Measurements from ENCODE around the gene SRCAP. TPM values are rescaled to one million over a fixed set of nuclear protein-coding genes. Genes with fewer than 3 reads are reported as not detected.

Gene SRCAP
- total and polyA plus RNA-seq, 2 of the 8 experiments (the other 6 are each of a cell fraction or from before 2014, with no cell fraction given), result 5.5 to 54.3 TPM

- no peak overlapping the region for H2AK5ac ChIP-seq (ENCODE audit: low read depth, low read length)
- H3K18ac ChIP-seq (ENCODE audit: extremely low read depth, low read length), result peak overlapping the region; percentile 71; the same call in 1 of the 2 replicates
- no peak overlapping the region for H3K4ac ChIP-seq (replicated peaks; ENCODE audit: insufficient read length, low read depth, low read length)
- no peak overlapping the region for H3K56ac ChIP-seq (replicated peaks; ENCODE audit: insufficient read length, low read depth, low read length)
- H3K36me3 ChIP-seq (ENCODE audit: control insufficient read depth in 2 of 4, insufficient read depth in 4 of 4, low read length in 3 of 4), result peaks cover 6 to 24% (median 14%) of the 10 kb centered on the region in 4 experiments; a peak in 7 of 8 replicates
- CTCF ChIA-PET (ENCODE audit: partially characterized antibody), result interaction anchor here (1.6 kb wide), 1 partner anchor 12 kb away, joined by 6 read pairs; no protein-coding TSS in a partner anchor
- H3K9ac ChIP-seq (replicated peaks in 1 of 4; ENCODE audit: extremely low read depth in 1 of 4, low read depth in 3 of 4, low read length in 3 of 4), result peak overlapping the region; percentile 63 to 78 (median 74)
- H4K20me1 ChIP-seq (replicated peaks in 1 of 2; ENCODE audit: control insufficient read depth in 1 of 2, insufficient read depth in 2 of 2, low read length in 2 of 2), result peaks cover 3 to 6% of the 10 kb centered on the region in 2 experiments
- no peak overlapping the region for H2BK12ac ChIP-seq (ENCODE audit: low read depth, low read length)
- H3K4me1 ChIP-seq (replicated peaks in 1 of 4; ENCODE audit: control insufficient read depth in 3 of 4, insufficient read depth in 4 of 4, low read length in 3 of 4), result peaks cover 0 to 4% (median 0%) of the 10 kb centered on the region in 4 experiments; a peak in 2 of 7 replicates
- H4K5ac ChIP-seq (ENCODE audit: insufficient read length, low read depth, low read length), result no peak overlapping the region
- FAIRE-seq (no peak), DNase-seq (ENCODE audit: low read depth in 1 of 2, low spot score in 2 of 2) (peak in 1 of 2 experiments; percentile 77)
- TF ChIP-seq SIN3A (conservative IDR thresholded peaks at IDR 0.05 in 1 of 2, IDR thresholded peaks at IDR 0.05 in 1 of 2; ENCODE audit: low read depth in 1 of 2, low read length in 2 of 2), result 0 out of 4 replicates have a peak, but pooled peaks of 1 of the 2 experiments have one; percentile 31
- no peak; the same call in 1 of the 2 replicates for TF ChIP-seq PHF8 (conservative IDR thresholded peaks at IDR 0.05; ENCODE audit: low read depth, low read length)
- no peak for TF ChIP-seq POLR2AphosphoS5 (IDR thresholded peaks at IDR 0.05; ENCODE audit: low read depth, low read length)
- TF ChIP-seq CREB1 (IDR thresholded peaks at IDR 0.05), result peak; percentile 38; the same call in 1 of the 2 replicates
- peak; percentile 3 for TF ChIP-seq KDM4A (IDR thresholded peaks at IDR 0.05; ENCODE audit: low read depth, low read length, severe bottlenecking)
- peak overlapping the region; percentile 67 to 71; a peak in 3 of 4 replicates for H3K4me2 ChIP-seq (ENCODE audit: insufficient read depth in 1 of 2, low read depth in 2 of 2, low read length in 2 of 2)
- peaks cover 7% of the 10 kb centered on the region; the same call in 1 of the 2 replicates for H3K23me2 ChIP-seq (ENCODE audit: low read depth, low read length)
- no peaks in the 10 kb centered on the region for H3K9me3 ChIP-seq (ENCODE audit: insufficient read depth in 2 of 2, low read depth in 1 of 2, low read length in 1 of 2)
- H2AFZ ChIP-seq (ENCODE audit: low read length), result no peak overlapping the region; the same call in 1 of the 2 replicates
- H3K23ac ChIP-seq (ENCODE audit: insufficient read length), result no peak overlapping the region
- H3K79me1 ChIP-seq (ENCODE audit: low read depth, low read length), result peaks cover 8% of the 10 kb centered on the region; the same call in 1 of the 2 replicates
- peaks cover 0 to 15% of the 10 kb centered on the region in 2 experiments; a peak in 2 of 4 replicates for H3K79me2 ChIP-seq (ENCODE audit: control insufficient read depth in 1 of 2, insufficient read depth in 2 of 2, low read length in 2 of 2)
- no peak overlapping the region for H2BK20ac ChIP-seq (ENCODE audit: low read length)
- WGBS, 2 experiments (ENCODE audit: extremely low coverage in 1 of 2, insufficient coverage in 1 of 2, insufficient read length in 1 of 2, insufficient replicate concordance in 2 of 2, low coverage in 1 of 2, low lambda C conversion rate in 2 of 2, missing lambda C conversion rate in 1 of 2), result 26% methylated on average over 13 of the region's 36 CpGs; no CpG with 5 or more reads in 1 of the 2 experiments
- H2BK15ac ChIP-seq (ENCODE audit: low read length), result no peak overlapping the region
- no peak overlapping the region for H2BK120ac ChIP-seq (replicated peaks; ENCODE audit: low read depth, low read length)
- no peak overlapping the region for H3K14ac ChIP-seq (ENCODE audit: insufficient read length)
- H3K27me3 ChIP-seq (replicated peaks in 1 of 4; ENCODE audit: control insufficient read depth in 3 of 4, extremely low read depth in 1 of 4, insufficient read depth in 3 of 4, low read length in 3 of 4), result no peaks in the 10 kb centered on the region
- no peak overlapping the region for H4K91ac ChIP-seq (replicated peaks; ENCODE audit: insufficient read length, low read length)
- H3K4me3 ChIP-seq (ENCODE audit: extremely low read depth in 1 of 4, insufficient read depth in 2 of 4, low read depth in 3 of 4, low read length in 4 of 4), result peak overlapping the region; percentile 54 to 81 (median 65)
- no peak overlapping the region for H4K8ac ChIP-seq (ENCODE audit: extremely low read depth, insufficient read depth, low read length)
- H3K27ac ChIP-seq (ENCODE audit: low read depth, low read length), result peak overlapping the region; percentile 65; the same call in 1 of the 2 replicates
- POLR2A ChIA-PET (ENCODE audit: partially characterized antibody), result interaction anchor here (0.6 to 7.1 kb wide), 20 partner anchors 12 to 428 kb away, joined by 3 to 92 read pairs (median 5); partner anchors contain the start of genes CFAP119, PRR14, RNF40 and SRCAP
- H2BK5ac ChIP-seq (ENCODE audit: low read depth, low read length), result no peak overlapping the region
These were observed 49.9 kb downstream of the SRCAP start for GRCh38 chr16:30748634-30749445.

Data from H1 (cell line).